ENCODE data around the gene FGGY.
"Not testable (repeated sequence)": the region's sequence is repeated elsewhere in the genome, so short reads cannot be mapped to it uniquely, and the experiment has no call there.

The FGGY gene

GRCh38 chr1:59494145-59494833 lies 197.4 kb downstream of the FGGY start:
- no peak for DNase-seq

DNA sequence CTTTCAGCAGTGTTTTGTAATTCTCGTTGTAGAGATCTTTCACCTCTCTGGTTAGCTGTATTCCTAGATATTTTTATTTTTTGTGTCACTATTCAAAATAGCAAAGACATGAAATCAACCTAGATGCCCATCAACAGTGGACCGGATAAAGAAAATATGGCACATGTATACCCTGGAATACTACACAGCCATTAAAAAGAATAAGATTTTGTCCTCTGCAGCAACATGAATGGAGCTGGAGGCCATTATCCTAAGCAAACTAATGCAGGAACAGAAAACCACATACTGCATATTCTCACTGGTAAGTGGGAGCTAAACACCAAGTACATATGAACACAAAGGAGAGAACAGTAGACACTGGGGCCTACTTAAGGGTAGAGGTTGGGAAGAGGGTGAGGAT lies 199.3 kb downstream of the FGGY start:
- not testable (repeated sequence) for DNase-seq

DNA sequence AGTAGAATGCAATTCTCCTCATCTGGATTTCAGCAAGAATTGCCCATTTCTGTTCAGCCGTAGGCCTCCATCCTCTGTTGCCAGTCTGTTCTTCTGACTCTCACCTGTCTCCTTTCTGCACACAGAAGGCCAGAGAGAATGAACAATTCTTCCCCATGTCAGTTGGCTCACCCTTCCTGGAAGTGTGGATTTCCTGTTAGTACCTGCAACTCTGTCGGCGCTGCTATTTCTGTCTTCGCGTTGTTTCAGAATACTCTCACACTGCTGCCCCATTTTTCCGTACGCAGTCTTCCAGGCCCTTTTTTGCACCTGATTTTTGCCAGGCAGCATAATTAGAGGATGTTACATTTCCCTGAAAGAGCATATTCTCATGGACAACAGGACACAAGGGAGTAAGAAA lies 200.7 kb downstream of the FGGY start:
- DNase-seq, result no peak

DNA sequence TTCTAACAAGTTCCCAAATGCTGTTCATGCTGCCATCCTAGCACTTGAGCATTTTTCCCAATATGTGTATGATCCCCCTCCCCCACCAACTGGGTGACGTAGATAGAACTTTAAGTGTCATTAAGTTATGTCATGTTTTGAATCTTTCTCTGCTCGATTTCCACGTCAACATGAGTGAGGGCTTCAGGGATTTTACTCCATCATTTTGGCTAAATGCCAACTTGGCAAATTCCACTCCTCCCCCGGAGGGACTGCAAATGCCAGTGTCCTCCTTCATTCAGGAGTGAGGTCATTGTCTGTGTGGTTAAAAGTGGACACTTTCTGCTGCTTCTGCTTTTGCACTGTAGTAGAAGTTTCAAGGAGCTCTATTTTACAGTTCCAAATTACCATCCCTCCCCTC lies 201.7 kb downstream of the FGGY start:
- DNase-seq, result no peak

- no peak for DNase-seq
These were observed 202.5 kb downstream of the FGGY start for GRCh38 chr1:59499273-59499942.

GRCh38 chr1:59499943-59500569 lies 203.2 kb downstream of the FGGY start:
- DNase-seq, result no peak

GRCh38 chr1:59500950-59501742 lies 204.3 kb downstream of the FGGY start:
- DNase-seq, result no peak

DNA sequence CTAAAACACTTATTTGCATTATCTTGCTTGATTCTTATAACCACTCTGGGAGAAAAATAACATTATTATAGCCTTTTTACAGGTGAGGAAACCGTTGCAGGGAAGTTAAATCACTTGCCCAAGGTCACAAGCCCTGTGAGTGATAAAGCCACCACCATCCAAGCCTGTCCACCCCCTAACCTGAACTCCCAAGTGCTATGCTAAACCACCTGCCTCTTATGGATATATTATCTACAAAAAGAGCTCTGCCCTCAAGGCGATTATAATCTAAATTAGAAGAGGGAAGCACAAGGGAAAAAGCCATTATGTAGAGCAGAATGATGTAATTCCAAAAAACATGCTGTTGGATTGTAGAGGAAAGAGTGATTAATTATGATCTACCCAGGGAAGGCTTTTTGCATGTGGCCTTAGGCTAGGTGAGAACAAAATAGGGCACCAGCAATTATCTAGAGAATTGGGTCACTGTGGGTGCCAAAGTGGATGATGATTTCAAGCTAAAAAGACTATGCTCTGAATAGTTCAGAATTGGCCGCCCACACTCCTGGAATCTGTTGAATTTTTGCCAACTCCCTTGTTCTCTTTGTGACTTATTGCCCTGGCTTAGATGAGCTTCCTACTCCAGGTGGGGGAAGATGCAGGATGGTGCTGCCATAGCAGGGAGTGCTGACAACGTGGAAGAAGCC lies 205.3 kb downstream of the FGGY start:
- no peak for DNase-seq

- no peak for DNase-seq
These were observed 207.4 kb downstream of the FGGY start for GRCh38 chr1:59504276-59504675.

DNA sequence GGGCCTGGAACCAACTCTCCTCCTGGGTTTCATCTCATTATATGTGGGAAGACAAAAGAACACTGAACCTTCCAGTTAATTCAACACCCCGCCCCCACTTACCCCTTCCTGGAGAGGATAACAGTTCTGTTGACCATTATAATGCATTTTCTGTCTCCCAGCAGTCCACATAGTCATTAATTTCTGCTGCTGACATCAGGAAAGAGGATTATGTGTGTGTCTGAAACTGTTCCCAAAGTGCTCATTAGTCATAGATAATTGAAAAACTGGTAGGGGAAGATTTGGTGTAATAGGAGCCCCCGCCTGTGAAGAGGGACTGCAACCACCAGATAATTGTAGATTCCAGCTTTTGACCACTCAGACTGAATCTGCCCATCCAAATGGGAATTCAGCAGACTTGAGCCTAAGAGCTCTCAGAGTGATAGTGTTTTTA lies 208.7 kb downstream of the FGGY start:
- DNase-seq, result no peak

DNA sequence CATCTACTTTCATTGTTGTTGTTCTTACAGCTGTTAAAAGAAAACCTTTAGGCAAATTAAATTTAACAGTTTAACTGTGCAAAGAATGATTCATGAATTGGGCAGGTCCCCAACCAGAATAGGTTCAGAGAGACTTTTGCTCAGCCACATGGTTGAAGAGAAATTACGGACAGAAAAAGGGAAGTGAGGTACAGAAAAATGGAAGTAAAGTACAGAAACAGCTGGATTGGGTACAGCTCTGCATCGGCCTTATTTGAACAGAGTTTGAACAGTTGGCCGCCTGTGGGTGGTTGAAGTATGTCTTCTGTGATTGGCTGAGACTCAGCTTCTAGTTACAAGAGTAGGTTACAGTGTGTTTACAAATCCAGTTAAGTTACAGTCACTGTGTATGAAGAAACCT lies 210.1 kb downstream of the FGGY start:
- DNase-seq, result no peak

- DNase-seq, result no peak
These were observed 212.5 kb downstream of the FGGY start for GRCh38 chr1:59509341-59509875.

- no peak for DNase-seq
These were observed 213.4 kb downstream of the FGGY start for GRCh38 chr1:59510249-59510648.

GRCh38 chr1:59511476-59512465 lies 214.9 kb downstream of the FGGY start:
- DNase-seq, result no peak

DNA sequence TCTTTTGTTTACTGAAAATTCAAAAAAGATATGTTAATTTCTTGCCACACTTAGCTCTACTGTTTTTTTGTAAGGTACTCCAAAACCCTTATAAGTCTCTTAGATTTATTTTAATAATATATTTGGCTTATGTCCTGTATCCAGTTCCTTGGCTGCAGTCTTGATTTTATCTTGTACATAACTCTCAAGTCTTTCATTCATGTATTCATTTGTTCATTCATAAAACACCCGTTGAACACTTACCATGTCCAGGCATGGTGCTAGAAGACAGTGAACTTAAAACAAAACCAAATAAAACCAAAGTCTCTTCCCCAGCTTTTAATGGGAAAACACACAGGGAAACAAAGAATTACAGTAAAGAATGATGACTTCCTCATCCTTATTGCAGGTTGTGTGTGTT lies 215.8 kb downstream of the FGGY start:
- no peak for DNase-seq

DNA sequence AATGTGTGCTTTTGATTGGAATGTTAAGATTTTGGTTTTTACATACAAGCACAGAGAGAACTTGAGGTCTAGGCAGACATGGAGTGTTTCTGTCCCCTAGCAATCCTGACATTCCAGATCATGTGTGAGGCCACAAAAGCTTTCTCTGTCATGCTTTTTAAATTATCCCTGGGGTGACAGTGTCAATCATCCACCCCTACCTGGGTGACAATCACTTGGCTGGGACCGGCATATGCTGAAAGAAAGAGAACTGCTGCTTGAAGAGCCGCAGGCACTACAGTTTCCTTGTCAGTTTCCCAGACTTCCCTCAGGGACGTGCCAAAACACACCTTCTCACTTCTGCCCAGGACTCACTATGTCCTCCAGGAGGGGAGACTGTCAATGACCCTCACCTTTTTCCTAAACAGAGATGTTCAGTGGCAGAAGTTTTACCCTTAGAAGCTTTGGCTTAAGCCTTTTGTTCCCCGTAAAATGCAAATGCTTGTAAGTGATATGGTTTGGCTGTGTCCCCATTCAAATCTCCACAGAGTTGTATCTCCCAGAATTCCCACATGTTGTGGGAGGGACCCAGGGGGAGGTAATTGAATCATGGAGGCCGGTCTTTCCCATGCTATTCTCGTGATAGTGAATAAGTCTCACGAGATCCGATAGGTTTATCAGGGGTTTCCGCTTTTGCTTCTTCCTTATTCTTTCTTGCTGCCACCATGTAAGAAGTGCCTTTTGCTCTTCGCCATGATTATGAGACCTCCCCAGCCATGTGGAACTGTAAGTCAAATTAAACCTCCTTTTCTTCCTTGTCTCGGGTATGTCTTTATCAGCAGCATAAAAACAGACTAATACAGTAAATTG lies 217.4 kb downstream of the FGGY start:
- no peak for DNase-seq

- DNase-seq, result no peak
These were observed 220.0 kb downstream of the FGGY start for GRCh38 chr1:59516881-59517280.

- DNase-seq, result no peak
These were observed 223.3 kb downstream of the FGGY start for GRCh38 chr1:59520194-59520593.

GRCh38 chr1:59520827-59521418 lies 224.0 kb downstream of the FGGY start:
- no peak for DNase-seq

DNA sequence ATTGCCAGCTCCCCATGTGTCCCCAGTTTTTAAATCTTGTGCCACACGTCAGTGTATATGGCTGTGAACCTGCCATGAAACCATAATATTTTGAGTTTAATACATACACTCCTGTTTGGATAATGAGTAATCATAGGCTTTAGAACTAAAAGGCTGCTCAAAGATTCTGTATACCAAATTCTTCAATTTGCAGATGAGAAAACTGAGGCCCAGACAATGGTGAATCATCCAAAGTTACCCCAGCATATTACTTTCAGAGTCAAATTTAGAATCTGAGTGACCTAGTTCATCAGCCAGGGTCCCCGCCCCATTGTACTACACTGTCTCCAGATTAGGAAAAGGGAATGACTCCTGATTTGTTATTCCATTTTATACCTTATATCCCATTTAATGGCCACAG lies 224.6 kb downstream of the FGGY start:
- no peak for DNase-seq
